Caco-2 (cell line): ENCODE measurements around the gene FRS2. TPM values are rescaled to one million over a fixed set of nuclear protein-coding genes. Genes with fewer than 3 reads are reported as not detected.

Experiments used
- BruUV-seq: library from RNA; stranded (reverse); fragments of 400-500 nt; replicated peaks from 2 replicates; lab custom pipeline; 2021; lab: Mats Ljungman, UMichigan
- CTCF ChIA-PET: fragments of 300-600 bp; sonication (Branson Sonifier 250); formaldehyde crosslinking; loops from one replicate; lab custom pipeline; 2022; ENCODE audit warnings: antibody characterized with exemption; lab: Charles Lee
- POLR2A ChIA-PET: fragments of 300-600 bp; sonication (Branson Sonifier 250); formaldehyde crosslinking; loops from one replicate; lab custom pipeline; 2022; ENCODE audit warnings: antibody characterized with exemption; lab: Charles Lee
- DNase-seq, 2 experiments: peaks; one replicate each; pipeline versions ENCODE4 v3.0.0 to v3.0.0-alpha.2; 2020 to 2022
- H3K27me3 ChIP-seq: replicated peaks from 2 replicates; pipeline ENCODE4 v1.6.0; 2011; ENCODE audit warnings: low read length; ENCODE audit not compliant: control insufficient read depth, insufficient read depth
- H3K36me3 ChIP-seq: 2 replicates; pipeline ENCODE4 v1.5.1; 2011; ENCODE audit warnings: low read length; ENCODE audit not compliant: control insufficient read depth, insufficient read depth
- H3K4me1 ChIP-seq: fragments of 250-450 bp; sonication (Bioruptor Pico); 2 replicates; pipeline ENCODE4 v1.5.1; 2020; ENCODE audit warnings: mild to moderate bottlenecking
- H3K4me3 ChIP-seq: 2 replicates; pipeline ENCODE4 v1.5.1; 2011; ENCODE audit warnings: low read depth, mild to moderate bottlenecking, control low read depth, low read length
- H3K9me3 ChIP-seq: fragments of 250-450 bp; sonication (Bioruptor Pico); 2 replicates; pipeline ENCODE4 v1.5.1; 2020; ENCODE audit warnings: mild to moderate bottlenecking, moderate library complexity
- H3K27ac Mint-ChIP-seq: one replicate; pipeline ENCODE4 v1.8.0; 2022; ENCODE audit warnings: mixed read lengths; ENCODE audit not compliant: unreplicated experiment
- H3K27me3 Mint-ChIP-seq: one replicate; pipeline ENCODE4 v1.8.0; 2022; ENCODE audit warnings: mixed read lengths; ENCODE audit not compliant: insufficient read depth, unreplicated experiment
- H3K36me3 Mint-ChIP-seq: one replicate; pipeline ENCODE4 v1.8.0; 2022; ENCODE audit warnings: mild to moderate bottlenecking, mixed read lengths; ENCODE audit not compliant: insufficient read depth, unreplicated experiment
- H3K4me1 Mint-ChIP-seq: one replicate; pipeline ENCODE4 v1.8.0; 2022; ENCODE audit warnings: low read depth, mixed read lengths; ENCODE audit not compliant: unreplicated experiment
- H3K4me3 Mint-ChIP-seq: one replicate; pipeline ENCODE4 v1.8.0; 2022; ENCODE audit warnings: mild to moderate bottlenecking, moderate library complexity, mixed read lengths; ENCODE audit not compliant: unreplicated experiment
- H3K9me3 Mint-ChIP-seq: one replicate; pipeline ENCODE4 v1.8.0; 2022; ENCODE audit warnings: mixed read lengths; ENCODE audit not compliant: unreplicated experiment
- intact Hi-C: fragments of 100-400 bp; cut with micrococcal nuclease; formaldehyde crosslinking; loops from one replicate; pipeline ENCODE4 v1.10.0; 2022; ENCODE audit not compliant: unreplicated experiment
- total RNA-seq: library from RNA; stranded (reverse); gene quantifications from 2 replicates; pipeline ENCODE4 v1.2.3, GENCODE V29; 2022
- TF ChIP-seq, protein P1 (sequence below), 2 experiments: fragments of 200-600 bp in 1 of 2; IDR thresholded peaks; 1 replicate in 1 of 2; 2 replicates in 1 of 2; pipeline versions ENCODE4 v1.5.1 to v1.8.0; 2011 to 2022; ENCODE audit warnings: antibody characterized with exemption in 1 of 2, control low read depth in 1 of 2, inconsistent platforms in 1 of 2, low read depth in 1 of 2, low read length in 1 of 2, mild to moderate bottlenecking in 1 of 2, moderate library complexity in 1 of 2; ENCODE audit not compliant: insufficient read depth in 1 of 2, severe bottlenecking in 1 of 2, unreplicated experiment in 1 of 2

Gene FRS2
- total RNA-seq, 1 experiment from 2014 or later: 82.3 TPM

GRCh38 chr12:69585189-69586062, 115.2 kb downstream of the FRS2 start, which contains the start of gene CCT2:
Gene CCT2 (plus strand): TSS chr12:69585459. CDS start chr12:69585522, 63 bp downstream.
- Histone ChIP-seq H3K9me3 (no peaks in the 10 kb centered on the region), H3K27me3 (no peaks in the 10 kb centered on the region), H3K4me3 (peak within 1 kb of the TSS; percentile 97), H3K36me3 (peaks cover 2% of the 10 kb centered on the region; the same call in 1 of the 2 replicates), H3K4me1 (no peaks in the 10 kb centered on the region)
- Mint-ChIP-seq H3K4me3 (peak within 1 kb of the TSS; percentile 97), H3K4me1 (peaks cover 5% of the 10 kb centered on the region), H3K36me3 (peaks cover 90% of the 10 kb centered on the region), H3K27me3 (no peaks in the 10 kb centered on the region), H3K9me3 (no peaks in the 10 kb centered on the region), H3K27ac (peak within 1 kb of the TSS; percentile 96)
- TF ChIP-seq, protein P1, sequence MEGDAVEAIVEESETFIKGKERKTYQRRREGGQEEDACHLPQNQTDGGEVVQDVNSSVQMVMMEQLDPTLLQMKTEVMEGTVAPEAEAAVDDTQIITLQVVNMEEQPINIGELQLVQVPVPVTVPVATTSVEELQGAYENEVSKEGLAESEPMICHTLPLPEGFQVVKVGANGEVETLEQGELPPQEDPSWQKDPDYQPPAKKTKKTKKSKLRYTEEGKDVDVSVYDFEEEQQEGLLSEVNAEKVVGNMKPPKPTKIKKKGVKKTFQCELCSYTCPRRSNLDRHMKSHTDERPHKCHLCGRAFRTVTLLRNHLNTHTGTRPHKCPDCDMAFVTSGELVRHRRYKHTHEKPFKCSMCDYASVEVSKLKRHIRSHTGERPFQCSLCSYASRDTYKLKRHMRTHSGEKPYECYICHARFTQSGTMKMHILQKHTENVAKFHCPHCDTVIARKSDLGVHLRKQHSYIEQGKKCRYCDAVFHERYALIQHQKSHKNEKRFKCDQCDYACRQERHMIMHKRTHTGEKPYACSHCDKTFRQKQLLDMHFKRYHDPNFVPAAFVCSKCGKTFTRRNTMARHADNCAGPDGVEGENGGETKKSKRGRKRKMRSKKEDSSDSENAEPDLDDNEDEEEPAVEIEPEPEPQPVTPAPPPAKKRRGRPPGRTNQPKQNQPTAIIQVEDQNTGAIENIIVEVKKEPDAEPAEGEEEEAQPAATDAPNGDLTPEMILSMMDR (IDR thresholded peaks at IDR 0.05; ENCODE audit: insufficient read depth in 1 of 2, low read depth in 1 of 2, low read length in 1 of 2, severe bottlenecking in 1 of 2, unreplicated experiment in 1 of 2): peak; percentile 31 to 48
- TSS peak; percentile 99 for BruUV-seq
- intact Hi-C loops: loop anchor here (1.0 to 2.0 kb wide), 2 partner anchors 53 to 225 kb away; no protein-coding TSS in a partner anchor
- CTCF ChIA-PET: interaction anchor here (0.5 to 1.2 kb wide), 3 partner anchors 14 to 254 kb away, joined by 3 to 5 read pairs (median 3); no protein-coding TSS in a partner anchor
- POLR2A ChIA-PET: interaction anchor here (0.8 to 1.2 kb wide), 3 partner anchors 31 to 168 kb away, joined by 3 to 7 read pairs (median 5); no protein-coding TSS in a partner anchor
- peak; percentile 96 to 98 for DNase-seq

DNA sequence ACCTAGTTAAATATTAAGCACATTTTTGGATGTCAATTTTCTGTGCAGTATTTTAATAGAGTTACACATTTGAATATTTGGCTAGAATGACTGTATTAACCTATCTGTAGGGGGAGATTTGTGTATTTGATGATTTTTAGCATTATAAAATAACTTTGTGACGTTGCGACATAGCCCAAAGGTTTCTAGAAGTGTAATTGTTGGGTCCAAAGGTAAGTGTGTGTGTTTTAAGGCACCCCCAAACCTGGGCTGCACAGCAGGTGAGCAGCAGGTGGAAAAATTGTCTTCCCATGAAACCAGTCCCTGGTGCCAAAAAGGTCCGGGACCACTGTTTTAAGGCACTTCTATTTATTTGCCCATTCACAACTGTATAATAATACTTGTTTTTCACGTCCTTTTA, 118.3 kb downstream of the FRS2 start:
- ChIA-PET CTCF (no interaction called here), POLR2A (no interaction called here)
- Histone ChIP-seq H3K36me3 (peaks cover 5% of the 10 kb centered on the region), H3K27me3 (no peaks in the 10 kb centered on the region), H3K9me3 (no peaks in the 10 kb centered on the region), H3K4me1 (no peaks in the 10 kb centered on the region), H3K4me3 (no peak overlapping the region)
- Mint-ChIP-seq H3K9me3 (no peaks in the 10 kb centered on the region), H3K27ac (no peak overlapping the region), H3K36me3 (peaks cover 91% of the 10 kb centered on the region), H3K4me3 (no peak overlapping the region), H3K4me1 (no peaks in the 10 kb centered on the region), H3K27me3 (no peaks in the 10 kb centered on the region)
- BruUV-seq: no TSS peak
- no peak for DNase-seq
- intact Hi-C loops: no loop called here
- TF ChIP-seq, protein P1 (IDR thresholded peaks at IDR 0.05; ENCODE audit: insufficient read depth in 1 of 2, low read depth in 1 of 2, low read length in 1 of 2, severe bottlenecking in 1 of 2, unreplicated experiment in 1 of 2): no peak

GRCh38 chr12:69589082-69589481, 118.9 kb downstream of the FRS2 start:
- intact Hi-C loops: no loop called here
- no peaks in the 10 kb centered on the region for H3K9me3 ChIP-seq
- H3K9me3 Mint-ChIP-seq: no peaks in the 10 kb centered on the region
- no peak overlapping the region for H3K4me3 ChIP-seq
- H3K27ac Mint-ChIP-seq: no peak overlapping the region
- peaks cover 97% of the 10 kb centered on the region for H3K36me3 Mint-ChIP-seq
- no peaks in the 10 kb centered on the region for H3K27me3 Mint-ChIP-seq
- no TSS peak for BruUV-seq
- H3K36me3 ChIP-seq: peaks cover 8% of the 10 kb centered on the region
- ChIA-PET POLR2A (interaction anchor here (0.7 kb wide), 1 partner anchor 8 kb away, joined by 3 read pairs; no protein-coding TSS in a partner anchor), CTCF (no interaction called here)
- H3K4me1 ChIP-seq: no peaks in the 10 kb centered on the region
- TF ChIP-seq, protein P1 (IDR thresholded peaks at IDR 0.05; ENCODE audit: insufficient read depth in 1 of 2, low read depth in 1 of 2, low read length in 1 of 2, severe bottlenecking in 1 of 2, unreplicated experiment in 1 of 2): no peak
- DNase-seq: no peak
- H3K27me3 ChIP-seq: no peaks in the 10 kb centered on the region
- H3K4me1 Mint-ChIP-seq: no peaks in the 10 kb centered on the region
- no peak overlapping the region for H3K4me3 Mint-ChIP-seq
